GM18526 (cell line): ENCODE data around the gene MTCH1.

Experiments
- POLR2A ChIP-seq: IDR thresholded peaks from 3 replicates; pipeline ENCODE4 v1.6.1; 2011; ENCODE audit not compliant: insufficient read length; ENCODE audit errors: extremely low read depth

MTCH1 gene

GRCh38 chr6:36927691-36928546, 58.1 kb downstream of the MTCH1 start:
- no peak for TF ChIP-seq POLR2A

- TF ChIP-seq POLR2A = no peak
These were observed 59.1 kb downstream of the MTCH1 start for GRCh38 chr6:36926708-36927513.

DNA sequence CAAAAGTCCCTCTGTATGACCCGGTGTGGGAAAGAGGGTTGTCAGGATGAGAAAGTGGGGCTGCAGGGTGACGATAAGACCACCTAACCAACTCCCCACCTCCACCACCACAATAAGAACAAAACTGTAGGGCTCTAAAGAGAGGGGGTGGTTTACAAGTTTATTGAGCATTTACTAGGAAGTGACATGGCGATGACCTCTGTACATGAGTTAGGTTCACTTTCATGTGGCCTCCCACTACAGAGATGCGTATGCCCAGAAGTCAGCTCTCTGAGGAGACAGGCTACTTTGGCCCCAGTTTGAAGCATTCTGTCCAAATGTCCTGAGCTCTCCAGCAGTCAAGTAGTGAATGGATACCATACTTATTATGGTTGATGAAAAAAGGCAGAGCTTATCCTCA, 60.2 kb downstream of the MTCH1 start:
- TF ChIP-seq POLR2A = no peak

DNA sequence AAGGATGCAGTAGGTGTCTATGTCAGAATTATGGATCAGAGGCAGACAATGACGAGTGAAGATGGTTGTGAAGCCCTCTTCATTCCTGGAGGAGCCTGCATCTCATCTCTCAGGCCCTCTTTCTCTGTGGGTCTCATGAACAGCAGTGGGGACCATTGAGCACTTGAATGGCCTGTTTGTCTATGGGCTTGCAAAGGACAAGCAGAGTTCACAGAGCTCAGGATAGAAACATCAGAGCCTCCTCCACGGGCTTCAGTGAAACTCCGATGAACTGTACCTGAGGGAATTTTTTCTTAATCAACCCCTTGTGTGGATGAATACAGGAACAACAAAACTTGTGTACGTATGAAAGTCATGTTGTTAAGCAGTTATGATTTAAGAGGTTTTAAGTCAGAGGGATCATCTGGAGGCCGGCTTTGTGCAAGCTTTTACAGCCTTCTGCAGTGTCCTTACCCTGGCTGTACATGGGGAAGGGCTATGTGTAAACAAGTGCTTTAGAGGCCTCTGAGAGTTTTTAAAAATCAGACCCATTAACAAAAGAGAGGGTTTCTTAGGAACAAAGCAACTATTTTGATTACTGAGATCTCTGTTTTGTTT, 61.1 kb downstream of the MTCH1 start:
- no peak for TF ChIP-seq POLR2A

DNA sequence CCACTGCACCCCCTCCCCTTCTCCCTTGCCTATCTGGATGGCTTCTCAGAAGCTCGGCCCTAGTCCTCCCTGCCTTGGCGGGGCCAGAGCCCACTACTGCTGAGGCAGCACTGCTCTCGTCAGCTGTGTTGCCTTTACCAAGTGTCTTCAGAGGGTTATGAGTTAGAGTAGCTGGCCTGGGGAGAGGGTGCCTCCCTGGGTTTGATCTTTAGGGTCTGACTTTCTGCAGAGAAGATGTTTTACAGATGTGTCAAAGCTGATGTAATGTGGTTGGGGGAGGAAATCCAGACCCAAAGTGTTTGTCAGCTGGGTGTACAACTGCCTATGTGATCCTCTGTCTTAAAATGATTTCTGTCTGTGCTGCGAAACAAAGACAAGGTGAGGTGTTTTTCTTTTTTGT, 61.9 kb downstream of the MTCH1 start:
- no peak for TF ChIP-seq POLR2A

GRCh38 chr6:36920546-36920945, 65.5 kb downstream of the MTCH1 start:
- no peak for TF ChIP-seq POLR2A

DNA sequence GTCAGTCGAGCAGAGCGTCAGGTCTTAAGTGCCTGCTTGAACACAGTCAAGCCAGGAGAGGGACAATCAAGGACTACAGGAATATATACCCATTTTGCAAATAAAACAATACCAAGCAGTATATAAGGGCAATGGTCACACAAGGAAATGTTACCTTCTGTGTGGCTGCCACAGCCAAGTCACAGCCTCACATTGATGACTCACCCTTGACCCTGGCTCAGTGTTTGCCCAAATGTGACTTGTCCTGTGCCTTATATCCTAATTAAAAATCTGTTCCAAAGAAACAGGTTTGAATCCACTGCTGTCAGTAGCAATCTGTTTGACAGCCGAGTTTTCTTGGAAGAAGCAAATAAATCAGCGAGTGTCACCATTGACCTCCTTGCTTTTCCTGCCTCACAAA, 65.9 kb downstream of the MTCH1 start:
- TF ChIP-seq POLR2A = no peak
